GM10847 (cell line): ENCODE measurements around the gene DIP2A.

Source experiments
- POLR2A ChIP-seq: IDR thresholded peaks from 2 replicates; pipeline ENCODE4 v1.6.1; 2011; ENCODE audit not compliant: insufficient read length; ENCODE audit errors: extremely low read depth

Gene DIP2A

DNA sequence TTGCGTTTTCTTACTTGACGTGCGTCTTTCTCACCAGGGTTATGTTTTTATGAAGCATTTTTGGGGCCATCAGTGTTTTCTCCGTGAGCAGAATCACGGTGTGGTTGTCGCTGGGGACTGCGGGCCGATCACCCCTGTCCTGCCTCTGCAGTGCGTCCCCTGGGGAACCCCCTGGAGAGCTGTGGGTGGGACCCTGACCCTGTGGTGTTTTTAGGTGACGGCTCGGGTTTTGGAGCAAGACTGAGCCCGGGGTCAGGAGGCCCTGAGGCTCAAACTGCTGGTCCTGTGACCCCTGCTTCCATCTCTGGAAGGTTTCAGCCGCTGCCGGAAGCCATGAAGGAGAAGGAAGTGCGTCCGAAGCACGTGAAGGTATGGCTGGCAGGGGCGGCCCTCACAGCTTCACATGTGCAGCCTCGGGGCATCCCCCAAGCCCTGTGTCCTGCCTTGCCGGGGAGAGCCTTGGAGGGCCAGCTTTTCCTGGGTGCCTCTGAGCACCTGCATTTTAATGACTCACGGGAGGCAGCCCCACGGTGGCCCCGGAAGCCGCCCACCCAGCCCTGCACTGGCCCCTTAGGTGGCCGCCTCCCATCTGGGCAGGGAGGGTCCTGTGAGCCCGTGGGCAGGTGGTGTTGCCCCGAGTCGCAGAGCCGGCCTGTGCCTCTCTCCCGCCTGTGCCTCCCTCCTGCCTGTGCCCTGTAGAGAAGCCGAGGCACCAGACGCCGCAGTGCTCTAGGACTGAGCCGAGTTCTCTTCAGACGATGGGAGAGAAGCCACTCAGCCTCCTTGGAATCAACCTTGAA lies 36.7 kb upstream of the DIP2A start:
- no peak for TF ChIP-seq POLR2A

DNA sequence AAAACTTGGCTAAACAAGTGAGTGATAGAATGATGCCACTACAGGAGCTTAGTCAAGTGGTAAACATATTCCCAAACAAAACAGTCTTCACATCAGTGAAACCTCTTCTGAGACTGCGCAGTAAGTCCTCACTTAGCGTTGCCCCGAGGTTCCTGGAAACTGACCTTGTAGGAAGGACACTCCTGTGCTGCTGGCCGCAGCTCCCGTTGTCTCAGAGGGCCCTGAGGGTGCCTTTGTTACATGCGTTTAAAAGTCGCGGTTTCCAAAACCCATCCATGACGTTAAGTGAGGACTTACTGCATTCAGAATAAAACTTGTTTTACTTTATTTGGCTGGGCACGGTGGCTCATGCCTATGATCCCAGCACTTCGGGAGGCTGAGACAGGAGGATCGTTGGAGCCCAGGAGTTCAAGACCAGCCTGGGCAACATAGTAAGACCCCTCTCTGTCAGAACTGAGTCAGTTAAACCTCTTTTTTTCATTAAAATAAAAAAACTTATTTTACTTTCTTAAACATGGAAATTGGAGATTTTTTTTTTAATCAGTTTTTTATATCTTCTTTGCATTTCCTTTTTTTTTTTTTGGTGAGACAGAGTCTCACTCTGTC lies 36.0 kb upstream of the DIP2A start:
- TF ChIP-seq POLR2A, result no peak

DNA sequence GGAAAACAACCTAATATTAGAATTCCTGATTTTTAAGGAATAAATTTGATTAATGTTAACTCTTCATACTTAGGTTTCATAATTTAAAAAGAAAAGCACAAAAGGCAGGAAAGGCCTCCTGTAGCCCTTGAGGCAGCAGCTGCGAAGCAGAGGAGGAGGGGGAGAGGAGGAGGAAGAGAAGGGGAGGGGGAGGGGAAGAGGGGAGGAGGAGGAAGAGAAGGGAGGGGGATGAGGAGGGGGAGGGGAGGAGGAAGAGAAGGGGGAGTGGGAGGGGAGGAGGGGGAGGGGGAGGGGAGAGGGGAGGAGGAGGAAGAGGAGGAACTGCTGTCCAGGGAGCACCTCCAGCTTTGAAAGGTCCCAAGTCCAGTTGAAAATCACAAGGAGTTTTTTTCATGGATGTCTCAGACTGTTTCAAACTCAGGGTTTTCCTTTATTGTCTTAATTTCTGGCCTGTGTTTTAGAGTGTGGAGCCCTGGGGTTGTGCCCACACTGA lies 35.1 kb upstream of the DIP2A start:
- TF ChIP-seq POLR2A, result no peak

DNA sequence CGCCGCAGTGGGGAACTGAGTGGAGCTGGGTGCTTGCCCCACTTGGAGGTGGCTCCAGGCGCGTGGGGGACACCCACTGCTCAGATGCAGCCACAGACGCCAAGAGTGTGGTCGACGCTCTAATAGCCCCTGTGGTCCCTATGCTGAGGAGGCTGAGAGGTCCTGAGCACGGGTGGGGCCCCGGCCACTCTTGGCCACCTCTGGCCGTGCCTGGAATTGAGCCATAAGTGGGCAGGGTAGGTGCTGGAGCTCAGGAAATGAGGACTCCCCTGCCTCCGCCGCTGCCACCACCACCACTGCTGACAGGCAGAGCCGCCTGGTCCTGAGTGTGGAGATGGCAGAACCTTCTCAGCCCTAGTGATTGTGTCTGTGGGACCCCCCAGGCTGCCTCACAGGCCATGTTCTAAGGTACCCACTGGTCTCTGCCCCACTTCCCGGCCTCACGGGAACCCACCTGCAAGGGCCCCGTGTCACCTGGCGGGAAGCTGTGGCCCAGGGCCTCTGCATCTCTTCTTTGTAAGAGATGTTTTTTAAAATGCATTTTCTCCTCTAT lies 34.6 kb upstream of the DIP2A start:
- TF ChIP-seq POLR2A, result no peak

DNA sequence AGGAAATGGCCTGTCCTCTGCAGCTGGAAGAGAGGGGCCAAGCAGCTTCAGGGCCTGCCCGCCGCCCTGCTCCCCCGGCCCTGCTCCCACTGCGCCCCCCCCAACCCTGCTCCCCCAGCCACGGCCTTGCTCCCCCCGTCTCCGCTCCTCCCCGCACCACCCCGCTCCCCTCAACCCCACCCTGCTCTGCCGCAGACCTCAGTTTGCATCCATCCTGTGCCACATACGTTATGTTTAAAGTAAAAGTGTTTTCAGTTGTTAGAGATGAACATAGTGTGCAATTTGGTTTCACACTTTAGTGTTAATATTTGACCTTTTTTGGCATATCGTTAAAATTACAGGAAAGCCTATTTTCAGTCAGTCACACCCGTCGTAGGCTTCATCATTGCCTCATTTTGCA lies 34.1 kb upstream of the DIP2A start:
- no peak for TF ChIP-seq POLR2A

DNA sequence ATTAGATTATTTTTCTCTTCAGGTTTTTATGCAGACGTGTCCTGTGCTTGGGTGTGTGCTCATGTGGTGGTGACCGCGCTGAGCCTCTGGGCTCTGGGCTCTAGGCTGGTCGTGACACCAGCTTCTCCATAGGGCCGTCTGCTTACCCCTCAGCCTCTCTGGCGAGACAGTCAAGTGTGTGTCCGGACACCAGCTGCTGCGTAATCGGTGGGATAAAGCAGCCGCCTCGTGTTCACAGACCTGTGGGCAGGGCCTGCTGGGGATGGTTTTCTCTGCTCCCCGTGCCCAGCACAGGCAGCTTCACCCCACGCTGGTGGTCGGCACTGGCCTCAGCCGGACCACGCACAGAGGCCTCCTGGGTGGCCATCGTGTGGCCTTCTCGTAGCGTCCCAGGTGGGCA lies 33.6 kb upstream of the DIP2A start:
- TF ChIP-seq POLR2A, result no peak

DNA sequence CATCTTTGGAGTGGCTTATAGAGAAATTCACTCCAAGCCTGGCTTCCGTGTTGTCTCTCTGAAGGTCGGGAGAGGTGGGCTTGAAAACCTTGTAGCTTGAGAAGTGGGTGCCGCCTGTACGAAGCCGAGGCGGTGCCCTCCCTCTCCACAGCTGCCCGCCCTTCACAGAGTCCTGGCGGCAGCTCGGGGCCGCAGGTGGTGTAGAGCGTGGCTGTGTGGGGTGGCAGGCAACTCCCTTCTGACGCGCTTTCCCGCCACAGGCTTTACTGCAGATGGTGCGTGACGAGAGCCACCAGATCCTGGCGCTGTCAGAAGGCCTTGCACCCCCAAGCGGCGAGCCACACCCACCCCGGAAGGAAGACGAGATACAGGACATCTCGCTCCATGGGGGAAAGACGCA lies 33.1 kb upstream of the DIP2A start:
- no peak for TF ChIP-seq POLR2A

DNA sequence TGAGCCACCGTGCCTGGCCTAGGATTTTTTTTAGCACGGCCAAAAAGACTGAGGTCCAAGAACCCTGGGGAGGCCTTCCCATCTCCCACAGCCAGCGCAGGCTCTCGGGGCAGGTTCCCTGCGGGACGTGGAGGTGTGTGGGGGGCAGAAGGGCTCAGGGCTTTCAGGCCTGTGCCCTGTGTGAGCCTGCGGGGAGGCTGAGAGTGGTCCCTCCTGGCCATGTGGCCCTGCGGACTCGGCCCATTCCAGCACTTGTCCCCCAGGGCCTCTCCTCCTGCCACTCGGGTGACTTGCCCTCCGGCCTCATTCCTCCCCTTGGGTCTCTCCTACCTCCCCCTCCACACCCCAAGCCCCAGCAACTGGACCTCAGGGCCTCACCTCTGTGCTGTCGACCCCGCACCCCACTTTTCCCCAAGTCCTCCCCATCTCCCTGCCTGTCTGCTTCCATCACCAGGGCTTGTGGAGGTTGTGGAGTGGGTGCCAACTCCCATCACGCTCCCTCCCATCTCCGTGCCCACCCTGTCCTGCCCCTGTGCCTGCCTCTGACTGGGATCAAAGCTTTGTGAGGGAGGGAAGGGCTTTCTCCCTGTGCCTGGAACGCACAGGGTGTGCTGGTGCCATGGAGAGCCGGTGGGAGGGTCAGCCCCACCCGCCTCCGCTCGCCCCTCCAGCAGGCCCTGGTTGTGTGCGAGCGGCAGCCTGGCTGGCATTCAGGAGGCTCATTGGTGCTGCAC lies 32.2 kb upstream of the DIP2A start:
- no peak for TF ChIP-seq POLR2A

DNA sequence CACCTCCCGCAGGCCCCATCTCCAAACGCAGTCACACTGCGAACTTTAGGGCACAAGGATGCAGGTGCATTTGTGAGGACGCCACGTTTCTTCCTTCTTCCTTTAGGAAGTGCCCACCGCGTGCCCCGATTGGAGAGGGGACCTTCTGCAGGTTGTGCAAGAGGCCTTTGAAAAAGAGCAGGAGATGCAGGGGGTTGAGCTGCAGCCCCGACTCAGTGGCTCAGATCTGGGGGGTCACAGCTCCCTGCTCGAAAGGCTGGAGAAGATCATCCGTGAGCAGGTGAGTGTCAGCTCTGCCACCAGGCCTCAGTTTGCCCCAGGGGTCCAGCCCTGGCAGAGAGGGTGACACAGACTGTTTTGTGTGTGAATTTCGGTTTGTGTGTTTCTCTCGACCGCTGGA lies 31.2 kb upstream of the DIP2A start:
- no peak for TF ChIP-seq POLR2A

DNA sequence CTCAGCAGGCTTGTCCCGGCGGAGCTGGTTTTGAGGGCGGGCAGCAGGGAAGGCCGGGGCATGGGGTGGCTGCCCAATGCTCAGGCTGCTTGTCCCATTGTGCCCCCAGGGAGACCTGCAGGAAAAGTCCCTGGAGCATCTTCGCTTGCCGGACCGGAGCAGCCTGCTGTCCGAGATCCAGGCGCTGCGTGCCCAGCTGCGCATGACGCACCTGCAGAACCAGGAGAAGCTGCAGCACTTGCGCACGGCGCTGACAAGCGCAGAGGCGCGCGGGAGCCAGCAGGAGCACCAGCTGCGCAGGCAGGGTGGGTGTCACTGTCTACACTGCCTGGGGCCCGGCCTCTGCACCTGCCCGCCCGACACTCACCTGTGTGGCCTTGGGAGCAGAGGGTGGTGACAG lies 30.4 kb upstream of the DIP2A start:
- TF ChIP-seq POLR2A, result no peak

DNA sequence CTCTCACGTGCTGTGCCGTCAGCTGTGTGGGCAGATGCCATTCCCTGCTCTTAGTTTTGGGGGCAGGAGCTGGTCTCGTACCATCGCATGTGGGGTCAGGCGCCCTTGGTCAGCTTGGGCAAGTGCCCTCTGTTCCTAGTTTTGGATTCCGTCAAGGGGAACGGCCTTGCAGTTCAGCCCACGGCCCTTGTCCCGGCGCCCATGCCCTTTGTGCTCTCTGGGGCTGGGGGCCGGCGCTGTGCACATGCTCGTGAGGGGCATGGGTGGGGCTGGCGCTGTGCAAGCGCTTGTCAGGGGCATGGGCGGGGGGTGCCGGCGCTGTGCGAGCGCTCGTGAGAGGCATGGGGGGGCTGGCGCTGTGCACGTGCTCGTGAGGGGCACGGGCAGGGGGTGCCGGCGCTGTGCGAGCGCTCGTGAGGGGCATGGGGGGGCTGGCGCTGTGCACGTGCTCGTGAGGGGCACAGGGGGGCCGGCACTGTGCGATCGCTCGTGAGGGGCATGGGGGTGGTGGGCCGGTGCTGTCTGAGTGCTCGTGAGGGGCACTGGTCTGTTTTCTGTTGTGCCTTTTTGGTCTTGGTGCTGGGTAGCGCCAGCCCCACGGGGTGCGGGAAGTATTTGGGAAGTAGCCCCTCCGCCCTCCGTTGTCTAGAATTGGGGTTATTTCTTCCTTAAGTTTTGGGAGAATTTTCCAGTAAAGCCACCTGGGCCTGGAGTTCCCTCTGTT lies 29.5 kb upstream of the DIP2A start:
- no peak for TF ChIP-seq POLR2A

DNA sequence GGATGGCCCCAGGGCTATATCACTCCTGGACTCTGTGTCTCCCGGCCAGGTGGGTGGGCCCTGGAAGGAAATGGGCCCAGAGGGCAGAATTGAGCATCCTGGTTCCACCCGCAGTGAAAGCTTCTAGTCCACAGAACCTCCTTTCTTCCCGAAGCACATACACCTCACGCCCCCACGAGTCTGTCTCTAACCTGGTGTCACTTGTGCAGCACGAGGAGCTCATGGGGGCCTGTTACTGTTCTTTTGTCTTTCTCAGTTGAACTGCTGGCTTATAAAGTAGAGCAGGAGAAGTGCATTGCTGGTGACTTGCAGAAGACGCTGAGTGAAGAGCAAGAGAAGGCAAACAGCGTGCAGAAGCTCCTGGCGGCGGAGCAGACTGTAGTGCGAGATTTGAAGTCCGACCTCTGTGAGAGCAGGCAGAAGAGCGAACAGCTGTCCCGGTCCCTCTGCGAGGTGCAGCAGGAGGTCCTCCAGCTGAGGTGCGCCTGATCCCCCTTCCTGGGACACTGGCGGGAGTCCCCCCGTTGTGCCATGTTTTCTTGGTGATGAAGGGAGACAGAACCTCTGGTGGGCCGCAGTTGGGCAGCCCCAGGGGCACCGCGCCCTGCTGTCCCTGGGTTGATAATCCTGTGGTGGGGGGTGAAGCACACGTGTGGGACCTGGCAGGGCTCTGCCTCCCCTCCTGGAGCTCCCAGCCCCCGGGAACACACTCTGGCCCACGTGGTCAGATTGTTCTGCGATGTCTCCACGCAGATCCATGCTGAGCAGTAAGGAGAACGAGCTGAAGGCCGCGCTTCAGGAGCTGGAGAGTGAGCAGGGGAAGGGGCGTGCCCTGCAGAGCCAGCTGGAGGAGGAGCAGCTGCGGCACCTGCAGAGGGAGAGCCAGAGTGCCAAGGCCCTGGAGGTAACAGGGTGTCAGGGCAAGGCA lies 28.7 kb upstream of the DIP2A start:
- no peak for TF ChIP-seq POLR2A

DNA sequence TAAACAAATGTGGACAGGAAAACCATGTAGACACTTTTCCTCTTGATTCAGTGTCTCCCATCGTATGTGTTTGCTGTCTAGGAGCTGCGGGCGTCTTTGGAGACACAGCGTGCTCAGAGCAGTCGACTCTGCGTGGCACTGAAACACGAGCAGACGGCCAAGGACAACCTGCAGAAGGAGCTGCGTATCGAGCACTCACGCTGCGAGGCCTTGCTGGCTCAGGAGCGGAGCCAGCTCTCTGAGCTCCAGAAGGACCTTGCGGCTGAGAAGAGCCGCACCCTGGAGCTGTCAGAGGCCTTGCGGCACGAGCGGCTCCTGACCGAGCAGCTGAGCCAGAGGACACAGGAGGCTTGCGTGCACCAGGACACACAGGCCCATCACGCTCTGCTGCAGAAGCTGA lies 27.2 kb upstream of the DIP2A start:
- no peak for TF ChIP-seq POLR2A

DNA sequence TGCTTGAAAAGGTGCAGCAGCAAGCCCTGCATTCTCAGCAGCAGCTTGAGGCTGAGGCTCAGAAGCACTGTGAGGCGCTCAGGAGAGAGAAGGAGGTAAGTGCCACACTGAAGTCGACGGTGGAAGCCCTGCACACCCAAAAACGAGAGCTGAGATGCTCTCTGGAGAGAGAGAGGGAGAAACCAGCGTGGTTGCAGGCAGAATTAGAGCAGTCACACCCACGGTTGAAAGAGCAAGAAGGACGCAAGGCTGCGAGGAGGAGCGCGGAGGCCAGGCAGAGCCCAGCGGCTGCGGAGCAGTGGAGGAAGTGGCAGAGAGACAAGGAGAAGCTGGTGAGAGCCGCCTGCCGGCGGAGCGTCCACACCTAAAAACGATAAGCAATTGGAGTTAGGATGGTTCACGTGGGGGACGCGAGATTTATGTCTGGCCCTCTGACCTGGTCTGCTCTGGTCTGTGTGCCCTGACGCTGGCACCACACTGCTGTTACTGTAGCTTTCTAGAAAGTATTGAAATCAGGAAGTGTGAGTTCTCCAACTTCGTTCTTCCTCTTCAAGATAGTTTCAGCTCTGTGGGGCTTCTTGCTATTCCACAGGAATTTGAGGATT lies 26.7 kb upstream of the DIP2A start:
- TF ChIP-seq POLR2A, result no peak
